Measurements from ENCODE around the gene EIPR1.

The EIPR1 gene

DNA sequence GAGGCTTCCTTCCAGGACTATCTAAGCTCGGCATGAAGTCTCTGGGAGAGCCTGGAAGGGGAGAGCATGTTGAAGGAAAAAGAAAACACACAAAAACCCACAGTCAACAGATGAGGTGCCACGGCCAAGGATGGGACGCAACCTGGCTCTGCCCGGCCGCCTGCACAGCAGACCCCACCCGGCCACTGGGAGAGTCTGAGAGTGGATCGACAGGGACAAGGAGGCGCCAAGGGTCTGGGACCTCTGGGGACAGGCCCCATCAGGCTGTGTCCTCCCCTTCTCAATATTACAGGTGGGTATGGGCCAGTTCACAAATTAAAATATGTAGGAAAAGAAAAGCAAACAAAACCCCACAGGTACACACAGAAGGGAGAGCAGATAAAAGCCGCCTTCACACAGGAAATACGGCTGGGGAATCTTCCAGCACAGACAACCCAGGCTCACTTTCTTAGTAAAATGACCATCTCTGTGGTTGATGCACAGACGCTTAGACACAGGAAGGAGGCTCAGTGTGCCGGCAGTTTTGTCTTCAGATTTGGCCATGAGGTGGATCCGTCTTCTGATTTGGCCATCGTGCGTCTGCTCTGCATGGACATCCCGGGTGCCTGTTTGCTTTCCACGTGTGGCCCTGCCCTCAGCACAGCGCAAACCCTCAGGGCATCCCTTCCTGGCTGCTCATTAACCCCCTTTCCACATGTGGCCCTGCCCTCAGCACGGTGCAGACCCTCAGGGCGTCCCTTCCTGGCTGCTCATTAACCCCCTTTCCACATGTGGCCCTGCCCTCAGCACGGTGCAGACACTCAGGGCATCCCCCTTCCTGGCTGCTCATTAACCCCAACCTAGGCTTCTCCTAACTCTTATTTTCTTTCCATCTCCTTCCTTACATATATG is 138.4 kb downstream of the EIPR1 start:
- DNase-seq, result no peak

DNA sequence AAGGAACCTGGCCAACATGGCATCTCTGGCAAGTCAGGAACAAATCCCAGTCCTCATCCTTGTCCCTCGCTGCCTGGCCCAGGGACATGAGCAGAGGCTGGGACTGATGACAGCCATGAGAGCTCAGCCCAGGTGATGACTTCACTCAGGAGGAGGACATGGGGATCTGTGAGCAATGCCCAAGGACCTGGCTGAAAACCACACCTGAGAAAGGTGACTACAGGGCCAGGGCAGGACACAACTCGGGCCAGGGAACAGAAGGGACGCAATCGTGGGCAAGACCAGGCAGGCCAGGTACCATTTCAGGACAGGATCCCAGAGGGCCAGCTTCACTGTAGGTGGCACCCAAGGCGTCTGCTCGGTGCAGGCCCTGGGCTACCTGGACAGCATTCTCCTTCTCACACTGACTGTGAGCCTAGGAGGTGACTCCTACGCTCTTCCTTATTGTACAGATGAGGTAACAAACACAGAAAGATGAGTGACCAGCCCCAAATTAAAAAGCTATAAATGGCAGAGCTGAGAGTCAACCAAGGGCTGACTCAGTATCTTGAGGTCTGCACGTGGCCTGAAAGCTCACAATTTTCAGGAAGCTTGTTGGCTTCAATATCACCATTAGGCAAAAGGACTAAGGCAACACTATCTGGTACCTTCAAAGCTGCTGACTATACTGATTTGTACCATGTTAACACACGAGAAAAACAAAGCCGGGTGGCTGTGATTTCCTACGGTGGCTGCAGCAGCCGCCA is 141.1 kb downstream of the EIPR1 start:
- no peak for DNase-seq

DNA sequence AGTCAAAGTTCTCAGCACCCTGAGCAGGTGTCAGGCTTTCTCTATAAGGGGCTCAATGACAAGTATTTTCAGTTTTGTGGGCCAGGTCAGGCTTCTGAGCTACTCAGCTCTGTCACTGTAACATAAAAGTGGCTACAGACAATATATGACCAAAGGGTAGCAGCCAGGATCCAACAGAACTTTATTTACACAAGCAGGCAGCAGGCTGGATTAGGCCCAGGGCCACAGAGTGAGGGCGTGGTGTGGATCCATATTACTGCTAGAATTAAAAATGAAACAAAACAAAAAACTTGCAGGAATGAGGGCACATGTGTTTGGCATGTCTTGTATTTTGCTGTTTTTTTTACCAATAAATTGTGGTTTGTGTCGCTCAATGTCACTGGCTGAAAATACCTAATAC is 143.7 kb downstream of the EIPR1 start:
- no peak for DNase-seq

DNA sequence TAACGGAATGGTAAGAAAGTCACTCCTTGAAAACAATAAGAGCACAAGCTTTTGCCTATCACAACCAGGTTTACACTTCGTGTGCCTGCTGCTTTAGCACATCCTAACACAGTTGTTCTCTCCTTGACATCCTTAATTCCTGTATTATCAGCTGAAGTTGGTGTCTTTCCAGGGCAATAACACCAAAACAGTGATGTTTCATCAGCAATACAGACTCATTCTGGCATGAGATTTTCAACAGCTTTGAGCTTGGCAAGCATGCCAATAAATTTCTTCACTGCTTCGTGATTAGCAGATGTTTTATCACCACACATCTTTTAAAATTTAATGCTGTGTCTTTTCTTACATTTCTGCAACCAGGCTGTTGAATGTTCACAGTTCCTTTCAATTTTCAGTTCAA is 148.4 kb downstream of the EIPR1 start:
- no peak for DNase-seq

DNA sequence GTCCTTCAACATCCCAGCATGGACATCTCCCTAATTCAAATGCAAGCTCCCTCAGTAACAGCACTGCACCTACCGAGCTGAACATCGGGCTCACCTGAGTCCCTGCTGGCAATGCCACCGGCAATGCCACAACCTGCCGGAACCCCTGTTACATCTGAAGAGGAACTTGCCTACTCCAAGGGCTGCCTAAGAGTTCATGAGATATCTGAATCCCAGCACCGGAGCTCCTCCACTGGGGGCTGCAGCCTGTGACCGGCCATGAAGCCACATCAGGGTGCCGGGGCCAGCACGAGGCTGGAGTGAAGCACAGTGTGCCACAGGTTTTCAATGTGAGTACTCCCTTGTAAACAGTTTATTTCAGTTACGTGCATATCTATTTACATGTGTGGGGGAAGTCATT is 152.9 kb downstream of the EIPR1 start:
- no peak for DNase-seq

DNA sequence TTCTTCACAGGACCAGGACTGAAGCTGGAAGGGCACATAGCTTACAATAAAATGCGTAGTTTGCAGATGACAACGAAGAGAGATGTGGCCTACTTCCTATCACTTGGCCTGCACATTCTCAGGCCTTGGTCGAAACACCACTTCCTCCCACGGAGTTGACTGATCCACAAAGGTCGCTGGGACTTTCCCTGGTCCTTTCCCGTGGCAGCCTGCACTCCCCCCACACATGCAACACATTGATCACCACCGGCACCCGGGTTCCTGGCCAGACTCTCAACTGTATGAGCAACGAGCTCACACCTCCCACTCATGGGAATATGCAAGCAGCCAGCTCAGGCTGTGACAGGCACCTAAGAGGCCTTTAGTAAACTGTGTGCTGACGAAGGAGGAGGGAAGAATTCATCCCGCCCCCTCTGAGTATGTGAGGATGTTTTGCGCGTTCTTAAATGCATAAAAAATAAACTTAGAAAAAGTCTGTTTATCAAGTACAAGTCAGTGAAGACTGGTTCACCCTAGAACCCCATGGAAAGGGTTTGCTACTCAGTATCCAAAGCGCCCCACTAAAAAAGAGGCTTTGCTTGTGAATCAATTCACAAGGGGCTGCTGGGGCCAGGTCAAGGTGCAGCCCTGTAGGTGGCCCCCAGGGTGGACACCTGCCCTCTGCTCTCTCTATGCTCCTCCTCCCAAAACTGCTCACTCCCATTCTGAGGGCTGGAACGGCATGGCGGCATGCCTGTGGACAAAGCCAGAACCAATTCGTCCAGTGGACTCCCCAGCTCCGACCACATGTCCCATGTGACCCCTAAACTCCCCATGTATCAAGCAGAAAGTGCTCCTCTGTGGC is 154.3 kb downstream of the EIPR1 start:
- DNase-seq, result peak; percentile 73 to 77

DNA sequence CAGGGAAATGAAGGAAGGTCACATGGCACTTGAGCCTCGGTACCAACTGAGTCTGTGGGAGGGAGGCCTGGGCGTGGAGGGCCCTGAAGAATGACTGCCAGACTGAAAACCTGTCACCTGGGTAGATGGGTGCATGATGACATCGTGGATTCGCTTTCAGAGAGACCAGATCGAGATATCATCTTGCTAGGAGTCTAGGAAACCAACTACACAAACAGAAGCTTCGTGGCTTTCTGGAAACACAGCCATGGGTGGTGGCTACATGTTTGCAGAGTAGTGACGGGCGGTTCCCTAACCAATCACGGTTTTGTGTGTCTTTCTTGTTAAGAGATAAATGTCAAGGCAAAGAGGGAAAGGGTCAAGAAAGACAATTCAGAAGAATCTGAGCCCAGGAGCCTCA is 155.0 kb downstream of the EIPR1 start:
- peak; percentile 26 to 43 for DNase-seq

DNA sequence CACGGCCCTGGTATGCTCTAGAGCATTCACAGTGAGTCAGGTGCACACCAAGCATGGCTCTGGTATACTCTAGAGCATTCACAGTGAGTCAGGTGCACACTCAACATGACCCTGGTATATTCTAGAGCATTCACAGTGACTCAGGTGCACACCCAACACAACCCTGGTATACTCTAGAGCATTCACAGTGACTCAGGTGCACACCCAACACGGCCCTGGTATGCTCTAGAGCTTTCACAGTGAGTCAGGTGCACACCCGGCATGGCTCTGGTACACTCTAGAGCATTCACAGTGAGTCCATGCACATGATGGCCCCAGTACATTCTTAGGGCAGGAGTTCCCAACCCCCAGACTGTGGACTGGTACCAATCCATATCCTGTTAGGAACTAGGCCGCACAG is 158.1 kb downstream of the EIPR1 start:
- no peak for DNase-seq

DNA sequence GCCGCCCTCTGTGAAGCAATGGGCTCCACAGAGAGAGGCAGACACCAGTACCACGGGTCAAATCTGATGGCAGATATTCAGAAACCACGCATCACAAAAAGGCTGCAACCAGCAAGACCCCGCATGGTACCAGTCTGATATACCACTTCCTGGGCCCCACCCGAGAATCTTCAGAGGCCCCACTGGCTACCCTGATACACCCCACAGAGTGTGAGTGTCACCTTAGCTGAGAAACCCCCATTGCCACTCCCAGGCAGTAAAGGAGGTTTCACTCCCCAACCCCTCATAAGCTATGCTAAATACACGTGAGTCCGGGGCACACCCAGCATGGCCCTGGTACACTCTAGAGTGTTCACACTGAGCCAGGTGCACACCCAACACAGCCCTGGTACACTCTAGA is 160.0 kb downstream of the EIPR1 start:
- DNase-seq, result no peak

DNA sequence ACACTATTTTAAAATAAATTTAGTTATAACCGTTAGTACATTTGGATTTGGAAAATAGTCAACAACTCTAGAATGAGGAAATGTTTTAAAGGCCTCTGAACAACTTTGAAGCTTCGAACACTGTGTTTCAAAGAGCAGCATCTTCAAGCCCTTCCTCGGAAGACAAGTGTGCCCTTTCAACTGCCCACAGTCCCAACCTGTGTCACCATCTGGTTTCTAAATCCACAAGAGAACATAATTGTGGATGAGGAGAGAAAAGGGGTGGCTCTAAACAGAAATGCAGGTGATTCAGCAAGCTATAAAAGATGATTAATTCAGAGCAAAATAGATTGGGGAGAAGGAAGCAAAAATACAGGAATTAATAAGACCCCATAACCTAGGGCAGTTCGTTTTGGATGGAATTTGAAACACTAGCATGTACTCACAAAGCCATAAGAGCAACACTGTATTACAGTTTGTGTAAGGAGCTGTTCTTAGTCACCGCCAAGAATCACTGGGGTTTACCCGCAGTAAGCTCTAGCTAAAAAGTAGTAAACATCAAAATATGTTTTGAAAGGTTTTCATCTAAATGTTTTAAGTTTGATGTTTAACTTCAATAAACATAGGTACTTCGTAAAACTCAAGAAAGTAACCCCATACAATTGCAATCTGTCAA is 160.7 kb downstream of the EIPR1 start:
- DNase-seq, result no peak

DNA sequence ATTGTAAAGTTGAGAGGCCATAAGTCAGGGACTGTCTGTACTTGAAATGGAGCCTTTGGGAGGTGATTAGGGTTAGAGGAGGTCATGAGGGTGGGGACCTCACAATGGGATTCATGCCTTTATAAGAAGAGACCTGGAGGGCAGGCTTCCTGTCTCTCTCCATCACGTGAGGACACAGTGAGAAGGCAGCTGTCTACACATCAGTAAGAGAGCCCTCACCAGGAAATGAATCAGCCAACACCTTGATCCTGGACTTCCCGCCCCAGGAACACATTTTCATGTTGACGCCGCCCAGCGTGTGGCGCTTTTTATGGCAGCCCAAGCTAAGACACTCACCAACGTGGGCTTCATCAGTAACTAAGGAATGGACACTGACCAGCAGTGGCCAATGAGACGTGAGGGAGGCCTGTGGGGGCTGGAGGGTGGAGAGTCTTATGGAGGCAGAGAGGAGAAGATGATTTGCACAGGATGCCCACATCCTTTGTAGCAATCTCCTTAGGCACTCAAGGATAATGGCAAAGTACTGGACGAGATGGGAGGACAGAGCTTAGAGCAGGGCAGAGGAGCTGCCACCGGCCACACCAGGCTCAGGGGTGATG is 162.7 kb downstream of the EIPR1 start:
- no peak for DNase-seq

DNA sequence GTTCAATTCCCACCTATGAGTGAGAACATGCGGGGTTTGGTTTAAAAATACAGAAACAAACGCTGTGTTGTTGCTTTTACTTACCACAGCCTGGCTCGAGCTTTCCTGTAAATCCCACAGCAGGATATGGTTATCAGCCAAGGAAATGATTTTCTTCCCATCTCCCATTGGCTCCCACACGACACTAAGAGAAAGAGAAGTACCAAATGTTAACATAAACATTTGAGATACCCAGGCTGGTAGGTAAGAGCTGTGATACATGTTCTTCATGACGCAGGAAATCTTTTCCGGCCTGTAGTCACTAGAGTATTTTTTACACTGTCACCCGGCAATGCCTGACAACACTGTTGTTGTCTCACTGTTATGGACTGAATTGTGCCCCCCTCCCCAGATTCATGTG is 163.6 kb downstream of the EIPR1 start:
- DNase-seq, result no peak

DNA sequence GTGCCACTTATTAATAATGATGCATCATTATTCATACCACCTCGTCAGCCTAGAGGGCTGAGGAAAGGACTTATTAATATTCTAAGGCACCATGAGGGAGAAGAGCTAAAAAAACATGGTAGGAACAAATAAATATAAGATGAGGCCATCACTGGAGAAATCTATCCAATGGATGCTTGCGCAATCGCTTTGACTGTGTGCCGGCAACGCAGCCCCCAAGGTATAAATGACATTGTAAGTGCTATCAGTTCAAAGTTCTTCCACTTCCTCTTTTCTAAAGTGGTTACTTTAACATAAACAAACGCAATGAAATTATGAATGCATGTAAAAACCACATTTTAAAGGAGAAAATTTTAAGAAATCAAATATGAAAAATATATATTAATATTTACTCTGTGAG is 164.6 kb downstream of the EIPR1 start:
- no peak for DNase-seq

DNA sequence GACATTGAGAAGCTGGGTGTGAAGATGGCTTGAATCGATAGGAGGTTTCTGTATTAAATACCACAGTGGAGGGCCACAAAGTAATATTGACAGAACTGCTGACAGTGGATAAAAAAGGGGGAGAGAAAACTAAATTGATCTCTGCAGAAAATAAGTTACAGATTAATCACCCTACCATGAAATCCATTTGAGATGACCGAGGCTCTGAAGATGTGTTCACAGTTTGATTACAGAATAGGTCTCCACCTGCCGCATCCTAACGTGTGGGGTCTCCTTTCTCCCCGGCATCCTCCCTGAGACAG is 165.6 kb downstream of the EIPR1 start:
- DNase-seq, result no peak

DNA sequence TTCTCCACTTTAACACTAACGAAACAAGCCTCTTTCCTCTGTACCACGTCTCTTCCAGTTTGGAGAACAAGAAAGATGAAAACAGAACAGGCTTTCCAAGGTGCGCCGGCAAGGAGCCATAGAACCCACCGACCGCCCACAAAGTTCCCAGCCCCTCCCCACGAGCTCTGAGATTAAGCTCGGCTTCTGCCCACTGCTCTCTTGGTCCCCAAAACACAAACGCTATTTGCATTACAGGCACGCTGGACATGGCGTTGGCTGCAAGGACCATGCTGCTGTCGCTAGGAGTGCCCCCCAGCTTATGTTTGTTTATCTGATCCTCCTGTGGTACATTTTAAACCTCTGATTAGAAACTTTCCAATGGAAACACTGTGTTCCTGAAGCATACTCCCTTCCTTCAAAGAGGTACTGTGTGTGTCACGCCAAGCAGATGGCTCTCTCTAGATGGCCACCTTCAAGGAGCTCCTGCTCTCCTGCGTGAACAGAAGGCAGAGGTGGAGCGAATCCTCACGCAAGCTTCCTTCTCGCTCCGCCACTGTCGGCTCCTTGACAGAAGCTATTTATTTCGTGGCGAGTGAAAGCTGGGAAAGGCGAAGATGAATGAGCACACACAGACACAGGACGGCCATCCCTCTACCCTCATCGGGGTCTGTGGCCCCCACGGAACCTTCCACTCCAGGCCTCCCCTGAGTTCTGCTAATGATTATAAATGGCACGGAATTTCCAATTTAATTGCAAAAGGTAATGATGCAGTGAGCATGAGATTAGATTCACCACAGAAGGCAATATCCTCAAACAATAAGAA is 166.2 kb downstream of the EIPR1 start:
- DNase-seq, result no peak

DNA sequence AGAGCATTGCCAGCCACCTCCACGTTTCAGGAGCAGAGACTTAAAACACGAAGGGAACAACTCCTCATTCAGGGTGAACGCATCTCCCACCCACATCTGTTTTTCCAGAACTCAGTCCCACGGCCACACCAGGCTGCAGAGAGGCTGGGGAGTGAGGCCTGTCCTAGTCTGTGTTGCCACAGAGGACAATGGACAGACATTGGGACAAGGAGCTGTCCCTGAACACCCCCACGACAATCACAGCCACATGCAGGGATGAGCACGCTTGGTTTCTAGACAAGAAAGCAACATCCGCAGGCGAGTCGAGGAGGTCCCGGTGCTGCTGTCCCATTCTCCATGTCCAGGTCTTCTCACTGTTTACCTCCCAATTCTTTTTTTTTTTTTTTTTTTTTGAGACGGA is 167.4 kb downstream of the EIPR1 start:
- DNase-seq, result no peak

DNA sequence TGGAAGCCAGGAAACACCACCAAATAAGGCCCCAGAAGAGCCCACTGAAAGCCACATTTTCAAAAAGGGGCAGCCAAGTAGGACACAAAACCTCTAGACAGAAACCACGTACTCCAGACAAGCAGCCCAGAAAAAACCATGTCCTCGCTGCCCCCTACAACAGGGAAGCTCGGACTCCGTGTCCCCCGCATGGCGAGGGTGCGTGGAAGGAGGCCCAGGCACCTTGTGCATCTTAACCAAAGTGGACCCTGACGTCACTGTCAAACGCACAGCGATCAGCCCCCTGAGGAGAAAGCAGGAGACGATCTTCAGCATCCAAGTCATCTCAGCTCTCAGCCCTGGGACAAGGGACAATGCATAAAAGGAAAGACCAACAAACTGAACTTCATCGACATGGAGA is 168.4 kb downstream of the EIPR1 start:
- DNase-seq, result no peak

DNA sequence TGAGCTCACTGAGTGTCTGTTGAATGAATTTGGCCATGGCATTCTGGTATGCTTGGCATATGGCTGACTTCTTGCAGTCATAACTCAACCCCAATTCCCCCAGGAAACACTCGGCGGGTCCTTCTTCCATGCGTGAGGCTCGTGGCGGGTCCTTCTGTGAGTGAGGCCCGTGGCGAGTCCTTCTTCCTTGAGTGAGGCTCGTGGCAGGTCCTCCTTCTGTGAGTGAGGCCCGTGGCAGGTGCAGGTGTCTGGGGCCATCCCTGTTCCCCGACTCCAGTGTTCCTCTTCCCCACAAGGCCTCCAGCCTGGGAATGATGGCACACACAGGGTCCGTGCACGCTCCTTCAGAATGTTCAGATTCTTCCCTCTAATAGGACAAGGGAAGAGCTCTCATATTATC is 169.0 kb downstream of the EIPR1 start:
- no peak for DNase-seq

DNA sequence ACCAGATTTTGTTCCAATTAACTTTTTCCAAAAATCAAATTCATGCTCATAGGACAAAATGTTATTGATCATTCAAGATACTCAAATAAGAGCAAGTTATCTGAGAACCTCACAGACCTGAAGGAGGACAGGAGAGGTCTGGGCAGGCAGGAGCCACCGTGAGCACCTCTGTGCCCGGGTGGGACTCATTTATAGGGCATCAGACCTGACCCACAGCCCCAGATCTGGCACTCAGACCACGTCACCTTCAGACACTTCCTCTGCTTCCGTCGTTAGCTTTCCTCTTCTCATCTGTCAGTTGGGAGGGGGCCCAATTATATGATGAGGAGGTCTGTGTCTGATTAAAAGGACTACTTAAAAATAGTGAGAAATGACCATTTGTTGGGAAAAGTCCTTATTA is 169.4 kb downstream of the EIPR1 start:
- DNase-seq, result no peak

DNA sequence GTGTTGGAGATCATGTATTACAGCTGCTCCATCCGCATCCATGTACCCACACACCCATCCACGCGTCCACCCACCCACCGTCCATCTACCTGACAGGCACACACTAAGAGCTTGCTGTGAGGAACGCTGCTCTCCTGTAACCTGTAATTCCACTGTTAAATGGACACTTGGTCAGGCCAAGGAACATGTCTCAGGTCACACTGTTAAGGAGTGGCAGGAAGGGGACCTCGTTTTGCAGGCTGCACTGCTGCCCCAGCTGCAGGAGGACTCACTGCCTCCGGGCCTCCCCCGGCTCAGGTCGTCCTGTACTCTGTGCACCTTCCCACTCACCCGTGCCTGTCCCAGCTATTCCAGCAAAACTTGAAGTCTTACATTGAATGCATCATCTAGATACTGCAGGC is 170.5 kb downstream of the EIPR1 start:
- DNase-seq, result no peak

DNA sequence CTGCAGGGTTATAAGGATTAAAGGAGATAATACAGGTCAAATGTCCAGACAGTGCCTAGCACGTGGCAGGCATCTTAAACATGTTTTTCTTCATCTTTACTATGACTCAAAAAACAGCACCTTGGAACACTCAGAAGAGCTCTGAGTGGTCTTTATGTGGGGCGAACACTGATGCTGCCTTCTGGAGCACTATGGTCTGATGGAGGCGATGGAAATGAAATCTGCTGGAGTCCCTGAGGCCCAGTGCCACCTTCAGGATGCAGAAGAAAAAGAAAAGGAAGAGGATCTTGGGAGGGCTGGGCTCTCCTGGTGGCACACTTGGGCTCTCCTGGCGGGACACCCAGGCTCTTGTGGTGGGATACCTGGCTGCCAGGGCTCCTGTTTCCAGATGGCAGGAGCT is 171.8 kb downstream of the EIPR1 start:
- DNase-seq, result no peak
